HG03457 (cell line): ENCODE measurements around the gene ABAT.

Experiments
- ATAC-seq: cut with Tn5 transposase; IDR thresholded peaks from one replicate; pipeline ENCODE4 v1.9.1; 2021; ENCODE audit warnings: moderate number of reproducible peaks; ENCODE audit not compliant: unreplicated experiment

The ABAT gene

DNA sequence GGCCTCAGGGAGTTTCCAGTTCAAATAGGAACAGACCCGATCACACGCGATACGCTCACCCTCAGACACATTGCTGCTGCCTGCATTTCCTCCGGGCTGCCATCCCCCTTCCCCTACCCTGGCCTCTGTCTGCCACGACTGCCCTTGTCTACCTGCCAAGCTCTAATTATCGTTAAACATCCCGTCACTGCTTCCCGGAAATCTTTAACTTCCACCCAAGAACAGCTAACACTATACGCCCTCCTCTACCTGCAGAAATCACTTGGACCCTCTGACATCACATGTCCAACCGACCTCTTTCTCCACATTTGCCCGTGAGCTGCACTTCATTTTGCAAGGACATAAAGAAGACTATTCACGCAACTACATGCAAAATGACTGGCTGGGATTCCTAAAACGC is 40.4 kb downstream of the ABAT start:
- ATAC-seq, result no peak

DNA sequence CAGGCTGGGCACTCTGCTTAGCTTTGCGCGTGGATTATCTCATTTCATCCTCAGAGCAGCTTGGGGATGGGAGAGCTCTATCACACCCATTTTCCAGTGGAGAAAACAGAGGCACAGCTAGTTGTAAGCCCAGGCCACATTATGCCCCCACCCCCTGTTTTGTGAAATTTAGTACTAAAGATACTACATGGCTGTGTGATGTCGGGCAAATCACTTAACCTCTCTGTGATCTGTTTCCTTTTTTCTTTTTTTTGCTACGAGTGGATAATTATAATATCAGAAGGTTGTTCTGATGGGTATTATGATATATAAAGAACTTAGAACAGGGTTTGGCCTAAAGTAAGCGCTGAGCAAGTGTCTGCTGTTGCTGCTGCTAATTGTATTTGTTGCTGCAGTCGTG is 41.6 kb downstream of the ABAT start:
- no peak for ATAC-seq

DNA sequence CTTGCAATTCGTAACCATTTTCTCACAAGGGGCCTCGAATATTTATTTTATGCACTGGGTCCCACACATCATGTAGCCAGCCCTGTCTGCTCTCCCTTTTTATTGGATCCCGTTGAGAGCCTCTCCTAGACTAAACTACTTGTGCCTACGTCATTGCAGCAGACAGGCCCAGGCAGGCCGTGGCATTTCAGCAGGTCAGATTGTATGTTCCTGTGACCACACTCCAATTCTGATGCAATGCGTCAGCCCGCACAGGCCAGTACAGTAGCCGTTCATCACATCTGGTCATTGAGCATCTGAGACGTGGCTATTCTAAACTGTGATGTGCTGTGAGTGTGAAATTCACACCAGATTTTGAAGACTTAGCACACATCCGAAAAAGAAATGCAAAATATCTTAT is 42.2 kb downstream of the ABAT start:
- ATAC-seq, result no peak

DNA sequence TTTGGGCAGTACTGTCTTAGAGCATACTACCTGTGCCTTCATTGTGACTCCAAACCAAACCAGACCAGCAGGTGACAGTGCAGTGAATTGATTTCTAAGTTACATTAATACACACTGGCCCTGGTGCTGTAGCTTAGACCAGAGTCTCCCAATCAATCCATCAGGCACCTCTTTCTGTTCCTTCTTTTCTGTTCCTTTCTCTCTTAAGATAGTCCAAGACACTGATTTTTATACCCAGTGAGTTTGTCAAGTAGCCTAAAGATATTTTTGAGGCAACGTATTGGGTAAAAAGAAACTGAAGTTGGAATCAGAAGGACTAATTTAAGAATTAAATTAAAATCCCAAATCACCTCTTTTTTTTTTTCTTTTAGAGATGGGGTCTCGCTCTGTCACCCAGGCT is 43.1 kb downstream of the ABAT start:
- ATAC-seq, result no peak

DNA sequence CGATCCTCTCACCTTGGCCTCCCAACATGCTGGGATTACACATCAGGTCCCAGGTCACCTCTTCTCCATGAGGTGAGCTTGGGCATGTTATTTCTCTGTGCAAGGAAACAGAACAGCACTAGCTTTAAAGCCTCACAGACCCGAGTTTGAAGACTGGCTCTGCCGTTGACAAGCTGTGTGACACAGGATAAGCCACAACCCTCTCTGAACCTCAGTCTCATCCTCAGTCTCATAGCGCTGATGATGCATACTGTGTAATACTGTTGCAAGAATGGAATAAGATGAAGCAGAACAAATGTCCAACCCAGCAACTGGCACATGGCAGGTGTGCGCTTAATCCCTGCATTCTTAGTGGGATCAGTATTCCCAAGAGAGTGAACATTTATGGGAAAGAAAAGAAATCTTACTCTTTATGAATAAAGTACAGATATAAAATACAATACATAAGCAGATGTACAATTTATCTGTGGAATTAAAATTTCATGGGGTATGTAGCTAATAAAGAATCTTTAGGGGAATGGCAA is 43.5 kb downstream of the ABAT start:
- ATAC-seq, result no peak

DNA sequence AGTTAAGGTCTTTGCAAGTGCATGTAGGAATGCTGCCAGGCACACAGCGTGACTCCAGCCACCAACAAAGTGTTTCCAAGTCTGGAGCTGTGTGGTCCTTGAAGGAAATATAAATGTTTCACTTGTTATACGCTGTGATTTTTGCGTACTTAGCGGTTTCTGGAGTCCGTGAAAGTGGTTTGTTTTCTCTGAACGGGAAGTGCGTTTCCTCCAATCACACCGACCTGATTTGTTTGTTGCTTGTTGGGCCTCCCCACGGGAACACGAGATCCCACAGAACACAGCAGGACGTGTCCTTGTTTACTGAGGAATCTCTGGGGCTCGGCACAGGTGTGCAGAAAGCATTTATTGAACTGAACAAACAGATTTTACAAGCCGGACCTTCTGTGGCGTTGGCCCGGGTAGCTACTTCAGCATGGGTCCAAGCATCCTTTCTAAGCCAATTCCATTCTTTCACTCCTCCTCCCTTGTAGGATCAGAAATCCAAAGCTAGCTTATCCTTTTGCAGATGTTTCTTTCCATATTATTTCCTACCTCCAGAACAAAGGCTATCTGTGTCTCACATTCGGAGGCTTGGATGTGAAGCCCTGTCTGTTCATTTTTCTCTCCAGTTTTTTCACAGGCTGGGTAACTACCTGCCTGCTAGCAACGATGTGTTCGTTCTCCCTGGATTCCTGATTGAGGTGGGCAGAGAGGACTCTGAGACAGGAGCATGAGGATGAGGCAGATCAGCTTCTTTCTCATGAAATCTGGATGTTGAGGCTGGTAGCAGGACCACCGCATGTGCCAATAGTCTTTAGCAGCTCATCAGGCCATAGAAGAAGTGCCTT is 44.6 kb downstream of the ABAT start:
- ATAC-seq, result no peak

DNA sequence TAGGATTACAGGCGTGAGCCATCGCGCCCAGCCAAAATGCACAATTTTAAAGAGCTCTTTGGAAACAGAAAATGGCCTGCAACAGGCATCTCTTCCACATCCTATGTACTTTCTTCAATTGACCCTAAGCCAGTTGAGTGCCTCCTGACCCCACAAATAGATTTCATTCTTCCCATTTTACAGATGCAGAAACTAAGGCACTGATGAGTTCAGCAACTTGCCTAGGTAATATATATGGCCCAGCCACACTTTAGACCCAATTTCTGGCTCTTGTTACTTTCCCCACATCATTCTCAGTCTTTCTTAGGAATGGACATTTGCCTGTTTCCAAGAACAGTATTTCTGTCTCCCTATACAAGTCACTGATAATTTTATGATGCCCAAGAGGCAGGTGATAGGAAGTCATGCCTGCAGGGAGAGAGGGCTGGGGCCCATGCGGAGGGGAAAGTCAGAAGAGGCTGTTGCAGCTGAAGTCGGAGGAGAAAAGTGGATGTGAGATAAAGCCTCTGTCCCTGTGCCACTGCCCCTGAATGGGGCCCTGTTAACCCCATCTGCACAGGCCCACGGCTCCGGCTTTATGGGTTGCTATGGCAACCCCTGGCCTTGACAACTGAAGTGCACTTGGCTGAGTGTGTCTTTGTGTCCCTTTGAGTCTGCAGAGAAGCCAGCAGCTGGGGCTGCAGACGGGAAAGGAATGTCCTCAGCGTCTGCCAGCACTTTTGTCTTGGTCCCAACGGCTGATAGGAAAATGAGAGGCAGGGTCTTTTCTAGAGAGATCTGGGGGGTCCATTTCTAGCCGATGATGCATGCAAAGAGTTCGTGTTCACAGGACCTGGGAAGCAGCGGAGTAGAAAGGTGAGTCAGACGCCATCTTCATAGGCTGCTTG is 45.9 kb downstream of the ABAT start:
- no peak for ATAC-seq

DNA sequence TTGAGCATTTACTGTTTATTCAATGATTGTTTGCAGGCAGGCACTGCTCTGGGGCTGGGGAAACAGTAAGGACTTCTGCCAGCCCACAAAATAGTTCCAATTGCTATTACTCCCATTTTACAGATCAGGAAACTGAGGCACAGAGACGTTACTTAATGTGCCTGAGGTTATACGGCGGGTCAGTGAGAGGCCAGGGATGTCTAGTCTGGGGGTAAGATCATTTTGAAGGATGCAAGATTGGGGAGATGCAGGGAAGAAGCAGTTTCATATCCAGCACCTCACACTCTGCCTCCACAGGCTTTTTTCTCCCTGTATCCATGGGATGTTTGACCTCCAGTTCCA is 46.5 kb downstream of the ABAT start:
- no peak for ATAC-seq

DNA sequence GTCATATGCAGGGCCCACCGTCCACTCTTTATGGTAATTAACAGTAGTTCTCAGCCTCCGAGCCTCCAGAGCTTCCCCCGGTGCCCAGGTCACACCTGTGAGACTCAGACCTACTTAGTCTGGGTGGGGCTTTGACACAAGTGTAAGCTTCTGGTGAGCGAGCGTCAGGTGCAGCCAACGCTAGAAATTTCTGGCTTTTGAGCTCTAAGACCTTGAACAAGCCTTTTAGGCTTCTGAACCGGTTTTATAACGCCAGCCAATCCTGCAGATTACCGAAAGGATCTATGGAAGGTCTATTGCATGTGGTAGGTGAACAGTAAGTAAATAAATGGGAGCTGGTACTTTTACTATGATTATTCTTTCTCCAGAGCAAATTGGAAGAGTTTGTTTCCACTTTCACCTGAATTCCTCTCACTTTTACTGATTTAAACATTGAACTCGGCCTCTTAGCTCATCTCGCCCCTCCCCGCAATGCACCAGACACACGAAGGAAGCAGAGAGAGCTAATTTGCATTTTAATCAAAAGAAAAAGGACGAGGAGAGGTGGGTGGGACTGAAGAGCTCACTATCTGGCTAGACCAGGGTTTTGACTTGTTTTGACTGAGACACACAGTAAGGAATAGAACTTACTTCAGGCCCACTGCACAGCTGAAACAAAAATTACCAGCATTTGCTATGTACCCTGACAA is 47.1 kb downstream of the ABAT start:
- ATAC-seq, result no peak

DNA sequence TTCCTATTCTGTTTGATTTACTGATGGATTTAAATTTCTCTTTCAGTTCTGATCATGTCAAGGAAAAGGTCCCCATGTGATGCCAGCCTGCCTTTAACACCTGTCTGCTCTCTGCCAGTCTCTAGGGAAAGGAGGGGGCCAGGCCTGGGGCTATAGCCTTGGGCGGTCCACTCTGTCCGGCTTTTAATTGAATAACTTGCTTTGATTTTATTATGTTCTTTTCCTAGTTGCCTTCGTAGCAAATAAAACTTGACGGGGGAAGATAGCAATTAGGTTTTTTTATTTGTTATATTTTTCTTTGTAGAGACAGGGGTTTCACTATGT is 47.6 kb downstream of the ABAT start:
- no peak for ATAC-seq

DNA sequence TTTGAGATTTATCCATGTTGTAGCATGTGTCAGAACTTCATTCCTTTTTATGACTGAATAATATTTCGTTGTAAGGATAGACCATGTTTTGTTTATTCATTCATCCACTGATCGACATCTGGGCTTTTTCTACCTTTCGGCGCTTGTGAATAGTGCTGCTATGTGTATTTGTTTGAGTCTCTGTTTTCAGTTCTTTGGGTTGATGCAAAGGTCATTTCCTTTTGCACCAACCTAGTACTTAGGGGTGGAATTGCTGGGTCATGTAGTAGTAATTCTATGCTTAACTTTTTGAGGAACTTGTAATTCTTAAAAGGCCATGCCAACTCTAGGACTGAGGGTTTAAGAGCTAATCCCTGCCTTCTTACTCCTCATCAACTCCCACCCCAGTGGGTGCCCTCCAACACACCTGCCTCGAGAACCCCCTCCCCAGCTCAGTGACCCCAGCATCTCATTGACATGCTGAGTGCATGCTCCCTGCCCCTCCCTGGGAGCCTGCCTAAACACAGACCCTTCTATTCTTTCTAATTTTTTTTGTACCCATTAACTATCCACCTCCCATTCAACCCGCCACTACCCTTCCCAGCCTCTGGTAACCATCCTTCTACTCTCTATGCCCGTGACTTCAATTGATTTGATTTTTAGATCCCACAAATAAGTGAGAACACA is 51.2 kb downstream of the ABAT start:
- ATAC-seq, result no peak

DNA sequence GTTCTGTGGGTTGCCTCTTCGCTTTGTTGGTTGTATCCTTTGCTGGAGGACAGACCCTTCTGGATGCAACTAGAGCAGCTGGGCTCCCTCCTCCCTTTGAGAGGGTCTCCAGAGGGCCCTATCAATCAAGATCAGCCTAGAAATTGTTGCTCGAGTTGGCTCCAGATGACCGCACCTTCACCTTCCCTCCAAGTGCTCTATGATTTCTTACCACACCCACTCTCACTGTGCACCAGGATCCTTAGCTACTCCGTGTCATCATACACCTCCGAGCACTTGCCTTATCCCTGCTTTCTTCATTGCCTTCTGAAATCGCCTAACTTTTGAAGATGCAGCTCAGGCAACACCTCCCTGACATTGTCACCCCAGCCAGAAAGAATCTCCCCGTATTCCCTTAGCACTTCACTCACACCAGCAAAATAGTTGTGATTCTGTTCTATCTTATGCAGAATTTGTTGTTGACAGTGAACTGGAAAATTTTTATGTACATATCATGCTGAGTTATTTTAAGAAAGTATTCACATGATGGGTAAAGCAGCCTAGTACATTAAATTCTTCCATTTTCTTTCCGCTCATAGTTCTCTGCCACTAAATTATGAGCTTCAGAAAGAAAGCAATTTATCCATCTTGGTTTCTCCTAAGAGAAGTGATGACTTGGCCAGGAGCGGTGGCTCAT is 52.9 kb downstream of the ABAT start:
- no peak for ATAC-seq

DNA sequence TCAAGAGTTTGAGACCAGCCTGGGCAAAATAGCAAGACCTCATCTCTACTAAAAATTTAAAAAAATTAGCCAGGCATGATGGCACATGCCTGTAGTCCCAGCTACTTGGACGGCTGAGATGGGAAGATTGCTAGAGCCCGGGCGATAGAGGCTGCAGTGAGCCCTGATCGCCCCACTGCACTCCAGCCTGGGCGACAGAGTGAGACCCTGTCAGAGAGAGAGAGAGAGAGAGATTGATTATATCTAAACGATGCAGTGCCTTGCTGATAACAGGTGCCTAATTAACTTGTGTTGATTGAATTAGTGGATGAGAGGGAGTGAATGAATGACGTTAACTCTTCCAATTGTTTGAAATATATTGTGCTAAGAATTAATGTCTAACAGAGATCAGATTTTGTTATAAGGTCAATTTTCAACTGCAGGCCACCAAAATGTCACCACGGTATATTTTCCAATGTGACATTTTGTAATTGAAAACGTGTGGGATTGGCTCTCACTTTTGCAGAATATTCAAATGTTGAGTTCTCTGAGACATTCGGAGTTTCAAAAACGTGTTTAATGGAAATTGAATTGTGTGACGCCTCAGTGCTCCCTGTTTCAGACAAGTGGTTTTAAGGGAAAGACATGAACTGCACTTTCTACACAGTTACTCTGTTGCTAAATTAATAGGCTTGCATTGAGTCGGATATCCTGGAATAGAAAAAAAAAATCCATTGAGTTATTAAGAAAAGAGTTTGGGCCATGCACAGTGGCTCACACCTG is 53.6 kb downstream of the ABAT start:
- ATAC-seq, result no peak

DNA sequence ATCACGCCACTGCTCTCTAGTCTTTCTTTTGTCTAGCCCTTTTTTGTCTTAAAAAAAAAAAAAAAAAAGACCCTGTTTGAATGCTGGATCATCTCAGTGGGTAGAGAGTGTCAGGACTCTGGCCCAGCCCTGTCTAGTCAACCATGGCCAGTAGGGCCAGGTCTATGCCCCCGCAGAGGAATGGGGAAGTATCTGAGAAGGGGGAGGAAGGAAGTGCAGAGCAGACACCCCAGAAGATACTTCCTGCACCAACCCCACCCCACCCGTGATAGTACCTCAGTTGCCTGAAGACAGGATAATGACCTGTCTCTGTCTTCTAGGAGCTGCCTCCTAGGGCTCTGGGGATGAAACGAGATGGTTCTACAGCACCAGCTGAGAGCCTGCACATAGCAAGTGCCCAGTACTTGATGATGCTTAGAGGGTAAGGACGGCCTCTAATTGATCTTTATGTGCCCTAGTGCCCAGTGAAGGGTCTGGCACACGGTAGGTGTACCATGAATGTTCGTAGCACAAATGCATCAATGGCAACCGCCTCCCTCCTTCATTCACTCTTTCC is 55.4 kb downstream of the ABAT start:
- ATAC-seq, result no peak

DNA sequence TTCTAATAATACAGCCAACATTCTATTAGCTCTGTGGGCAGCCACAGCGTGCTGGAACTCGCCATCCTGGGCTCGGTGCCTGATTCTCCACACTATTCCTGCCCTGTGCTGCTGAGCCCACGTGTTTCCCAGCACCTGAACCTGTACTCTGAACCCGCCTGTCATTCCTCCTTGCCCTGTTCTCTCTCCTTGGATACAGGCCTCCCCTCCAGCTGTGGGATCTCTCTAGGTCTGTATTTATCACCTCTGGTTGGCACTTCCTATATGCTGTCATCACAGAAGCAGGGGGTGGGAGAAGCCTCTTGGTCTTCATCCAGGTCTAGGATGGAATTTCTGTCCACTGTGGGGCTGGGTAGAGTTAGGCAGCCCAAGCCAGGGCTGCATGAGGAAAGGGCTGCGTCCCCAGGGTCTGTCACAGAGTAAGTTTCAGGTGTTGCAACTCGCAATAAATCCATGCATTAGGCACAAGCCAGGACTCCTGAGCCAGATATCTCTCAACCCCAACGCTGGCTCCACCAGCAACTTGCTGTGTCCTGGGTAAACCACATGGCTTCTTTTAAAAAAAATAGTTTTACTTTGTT is 56.0 kb downstream of the ABAT start:
- ATAC-seq, result no peak

DNA sequence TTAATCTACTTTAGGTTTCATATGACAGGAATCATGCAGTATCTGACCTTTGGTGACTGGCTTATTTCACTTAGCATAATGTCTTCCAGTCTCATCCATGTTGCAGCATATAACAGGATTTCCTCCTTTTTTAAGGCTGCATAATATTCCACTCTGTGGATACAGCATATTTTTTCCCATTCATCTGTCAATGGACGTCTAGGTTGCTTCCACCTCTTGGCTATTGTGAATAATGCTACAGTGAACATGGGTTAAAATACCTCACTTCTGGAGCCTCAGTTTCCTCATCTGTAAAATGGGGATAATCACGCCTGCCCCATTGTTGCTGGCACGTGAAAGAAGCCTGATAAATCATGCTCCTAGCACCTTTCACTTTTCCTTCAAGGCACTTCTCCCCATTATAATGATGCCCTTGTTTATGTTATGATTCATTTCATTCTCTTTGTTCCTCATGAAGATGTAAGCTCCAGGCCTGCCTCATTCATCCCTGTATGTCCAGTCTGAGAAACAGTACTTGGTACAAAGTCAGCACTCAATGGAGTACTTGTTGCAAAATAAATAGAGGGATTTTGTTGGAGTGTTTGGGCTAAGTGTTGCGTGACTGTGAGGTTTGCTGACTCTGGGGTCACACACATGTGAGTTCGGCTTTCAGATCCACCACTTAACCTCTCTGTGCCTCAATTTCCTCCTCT is 59.6 kb downstream of the ABAT start:
- no peak for ATAC-seq

DNA sequence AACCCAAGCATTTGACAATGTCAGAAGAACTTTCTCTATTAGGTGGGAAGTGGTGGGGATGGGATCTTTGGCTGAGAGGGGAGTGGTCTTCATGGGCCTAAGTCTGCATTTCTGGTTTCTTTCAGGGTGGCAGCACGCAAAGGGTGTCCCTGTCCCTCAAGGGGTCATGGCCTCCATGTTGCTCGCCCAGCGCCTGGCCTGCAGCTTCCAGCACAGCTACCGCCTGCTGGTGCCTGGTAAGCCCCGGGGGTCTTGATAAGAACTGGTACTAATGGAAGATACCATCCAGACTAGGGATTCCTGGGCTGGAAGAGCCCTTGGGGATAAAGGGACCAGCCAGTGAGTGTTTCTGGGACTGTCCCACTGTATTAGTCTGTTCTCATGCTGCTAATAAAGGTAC is 61.2 kb downstream of the ABAT start:
- no peak for ATAC-seq

DNA sequence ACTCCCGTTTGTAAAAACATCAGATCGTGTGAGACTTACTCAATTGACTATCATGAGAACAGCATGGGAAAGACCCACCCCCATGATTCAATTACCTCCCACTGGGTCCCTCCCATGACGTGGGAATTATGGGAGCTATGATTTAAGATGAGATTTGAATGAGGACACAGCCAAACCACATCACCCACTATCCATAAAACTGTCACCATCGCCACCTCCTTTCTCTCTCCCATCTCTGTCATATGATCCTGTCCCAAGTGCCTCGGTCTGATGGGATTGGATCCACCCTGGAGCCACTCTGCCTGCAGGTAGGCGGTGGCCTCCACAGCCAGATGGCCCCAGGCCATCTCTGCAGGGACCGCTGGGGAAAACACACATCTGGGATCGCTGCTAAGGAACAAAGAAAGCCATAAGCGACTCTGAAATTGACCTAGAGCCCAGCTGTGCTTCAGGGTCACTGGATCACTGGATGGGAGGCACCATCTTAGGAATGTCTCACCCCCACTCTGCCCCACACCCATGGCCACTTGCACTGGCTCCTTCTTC is 61.8 kb downstream of the ABAT start:
- ATAC-seq, result no peak
